Caco-2 (cell line): Measurements from ENCODE around the gene SMYD3. TPM values are rescaled to one million over a fixed set of nuclear protein-coding genes. Genes with fewer than 3 reads are reported as not detected.

Experiments used
- BruUV-seq: library from RNA; stranded (reverse); fragments of 400-500 nt; replicated peaks from 2 replicates; lab custom pipeline; 2021; lab: Mats Ljungman, UMichigan
- CTCF ChIA-PET: fragments of 300-600 bp; sonication (Branson Sonifier 250); formaldehyde crosslinking; loops from one replicate; lab custom pipeline; 2022; ENCODE audit warnings: antibody characterized with exemption; lab: Charles Lee
- POLR2A ChIA-PET: fragments of 300-600 bp; sonication (Branson Sonifier 250); formaldehyde crosslinking; loops from one replicate; lab custom pipeline; 2022; ENCODE audit warnings: antibody characterized with exemption; lab: Charles Lee
- DNase-seq, 2 experiments: peaks; one replicate each; pipeline versions ENCODE4 v3.0.0 to v3.0.0-alpha.2; 2020 to 2022
- H3K27me3 ChIP-seq: replicated peaks from 2 replicates; pipeline ENCODE4 v1.6.0; 2011; ENCODE audit warnings: low read length; ENCODE audit not compliant: control insufficient read depth, insufficient read depth
- H3K36me3 ChIP-seq: 2 replicates; pipeline ENCODE4 v1.5.1; 2011; ENCODE audit warnings: low read length; ENCODE audit not compliant: control insufficient read depth, insufficient read depth
- H3K4me1 ChIP-seq: fragments of 250-450 bp; sonication (Bioruptor Pico); 2 replicates; pipeline ENCODE4 v1.5.1; 2020; ENCODE audit warnings: mild to moderate bottlenecking
- H3K4me3 ChIP-seq: 2 replicates; pipeline ENCODE4 v1.5.1; 2011; ENCODE audit warnings: low read depth, mild to moderate bottlenecking, control low read depth, low read length
- H3K9me3 ChIP-seq: fragments of 250-450 bp; sonication (Bioruptor Pico); 2 replicates; pipeline ENCODE4 v1.5.1; 2020; ENCODE audit warnings: mild to moderate bottlenecking, moderate library complexity
- H3K27ac Mint-ChIP-seq: one replicate; pipeline ENCODE4 v1.8.0; 2022; ENCODE audit warnings: mixed read lengths; ENCODE audit not compliant: unreplicated experiment
- H3K27me3 Mint-ChIP-seq: one replicate; pipeline ENCODE4 v1.8.0; 2022; ENCODE audit warnings: mixed read lengths; ENCODE audit not compliant: insufficient read depth, unreplicated experiment
- H3K36me3 Mint-ChIP-seq: one replicate; pipeline ENCODE4 v1.8.0; 2022; ENCODE audit warnings: mild to moderate bottlenecking, mixed read lengths; ENCODE audit not compliant: insufficient read depth, unreplicated experiment
- H3K4me1 Mint-ChIP-seq: one replicate; pipeline ENCODE4 v1.8.0; 2022; ENCODE audit warnings: low read depth, mixed read lengths; ENCODE audit not compliant: unreplicated experiment
- H3K4me3 Mint-ChIP-seq: one replicate; pipeline ENCODE4 v1.8.0; 2022; ENCODE audit warnings: mild to moderate bottlenecking, moderate library complexity, mixed read lengths; ENCODE audit not compliant: unreplicated experiment
- H3K9me3 Mint-ChIP-seq: one replicate; pipeline ENCODE4 v1.8.0; 2022; ENCODE audit warnings: mixed read lengths; ENCODE audit not compliant: unreplicated experiment
- intact Hi-C: fragments of 100-400 bp; cut with micrococcal nuclease; formaldehyde crosslinking; loops from one replicate; pipeline ENCODE4 v1.10.0; 2022; ENCODE audit not compliant: unreplicated experiment
- total RNA-seq: library from RNA; stranded (reverse); gene quantifications from 2 replicates; pipeline ENCODE4 v1.2.3, GENCODE V29; 2022
- TF ChIP-seq, protein P1 (sequence below), 2 experiments: fragments of 200-600 bp in 1 of 2; IDR thresholded peaks; 1 replicate in 1 of 2; 2 replicates in 1 of 2; pipeline versions ENCODE4 v1.5.1 to v1.8.0; 2011 to 2022; ENCODE audit warnings: antibody characterized with exemption in 1 of 2, control low read depth in 1 of 2, inconsistent platforms in 1 of 2, low read depth in 1 of 2, low read length in 1 of 2, mild to moderate bottlenecking in 1 of 2, moderate library complexity in 1 of 2; ENCODE audit not compliant: insufficient read depth in 1 of 2, severe bottlenecking in 1 of 2, unreplicated experiment in 1 of 2

The SMYD3 gene
- total RNA-seq, 1 experiment from 2014 or later = 33.0 TPM

DNA sequence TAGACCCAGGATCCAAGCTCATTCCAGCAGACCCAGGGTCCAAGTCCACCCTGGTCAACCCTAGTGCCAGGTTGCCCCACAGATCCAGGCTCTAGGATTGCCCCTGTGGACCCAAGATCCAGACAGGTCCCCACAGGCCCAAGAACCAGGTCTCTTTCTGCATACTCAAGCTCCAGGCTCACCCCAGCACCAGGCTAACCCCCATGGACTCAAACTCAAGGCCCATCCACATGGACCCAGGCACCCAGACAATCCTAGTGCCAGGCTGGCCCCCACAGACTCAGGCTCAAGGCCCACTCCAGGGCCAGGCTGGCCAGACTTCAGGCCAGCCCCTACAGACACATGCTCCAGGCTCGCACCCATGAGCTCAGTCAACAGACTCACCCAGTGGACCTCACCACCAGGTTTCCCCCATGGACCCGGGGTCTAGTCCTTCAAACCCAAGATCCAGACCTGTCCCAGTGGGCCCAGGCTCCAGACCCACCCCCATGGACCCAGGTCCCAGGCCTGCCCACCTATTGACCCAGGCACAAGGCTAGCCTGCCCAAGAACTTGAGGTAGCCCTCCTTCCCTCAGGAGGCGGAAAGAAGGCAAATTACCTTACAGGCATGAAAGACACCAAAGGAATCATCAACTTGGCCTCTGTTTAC, 124.4 kb downstream of the SMYD3 start:
- BruUV-seq = no TSS peak
- DNase-seq = no peak
- Histone ChIP-seq H3K4me1 (no peaks in the 10 kb centered on the region), H3K36me3 (no peaks in the 10 kb centered on the region), H3K27me3 (no peaks in the 10 kb centered on the region), H3K4me3 (no peak overlapping the region), H3K9me3 (no peaks in the 10 kb centered on the region)
- Mint-ChIP-seq H3K36me3 (no peaks in the 10 kb centered on the region), H3K4me1 (no peaks in the 10 kb centered on the region), H3K4me3 (no peak overlapping the region), H3K27ac (no peak overlapping the region), H3K9me3 (no peaks in the 10 kb centered on the region), H3K27me3 (no peaks in the 10 kb centered on the region)
- intact Hi-C loops = no loop called here
- ChIA-PET POLR2A (no interaction called here), CTCF (no interaction called here)
- TF ChIP-seq, protein P1, sequence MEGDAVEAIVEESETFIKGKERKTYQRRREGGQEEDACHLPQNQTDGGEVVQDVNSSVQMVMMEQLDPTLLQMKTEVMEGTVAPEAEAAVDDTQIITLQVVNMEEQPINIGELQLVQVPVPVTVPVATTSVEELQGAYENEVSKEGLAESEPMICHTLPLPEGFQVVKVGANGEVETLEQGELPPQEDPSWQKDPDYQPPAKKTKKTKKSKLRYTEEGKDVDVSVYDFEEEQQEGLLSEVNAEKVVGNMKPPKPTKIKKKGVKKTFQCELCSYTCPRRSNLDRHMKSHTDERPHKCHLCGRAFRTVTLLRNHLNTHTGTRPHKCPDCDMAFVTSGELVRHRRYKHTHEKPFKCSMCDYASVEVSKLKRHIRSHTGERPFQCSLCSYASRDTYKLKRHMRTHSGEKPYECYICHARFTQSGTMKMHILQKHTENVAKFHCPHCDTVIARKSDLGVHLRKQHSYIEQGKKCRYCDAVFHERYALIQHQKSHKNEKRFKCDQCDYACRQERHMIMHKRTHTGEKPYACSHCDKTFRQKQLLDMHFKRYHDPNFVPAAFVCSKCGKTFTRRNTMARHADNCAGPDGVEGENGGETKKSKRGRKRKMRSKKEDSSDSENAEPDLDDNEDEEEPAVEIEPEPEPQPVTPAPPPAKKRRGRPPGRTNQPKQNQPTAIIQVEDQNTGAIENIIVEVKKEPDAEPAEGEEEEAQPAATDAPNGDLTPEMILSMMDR (IDR thresholded peaks at IDR 0.05; ENCODE audit: insufficient read depth in 1 of 2, low read depth in 1 of 2, low read length in 1 of 2, severe bottlenecking in 1 of 2, unreplicated experiment in 1 of 2) = no peak

DNA sequence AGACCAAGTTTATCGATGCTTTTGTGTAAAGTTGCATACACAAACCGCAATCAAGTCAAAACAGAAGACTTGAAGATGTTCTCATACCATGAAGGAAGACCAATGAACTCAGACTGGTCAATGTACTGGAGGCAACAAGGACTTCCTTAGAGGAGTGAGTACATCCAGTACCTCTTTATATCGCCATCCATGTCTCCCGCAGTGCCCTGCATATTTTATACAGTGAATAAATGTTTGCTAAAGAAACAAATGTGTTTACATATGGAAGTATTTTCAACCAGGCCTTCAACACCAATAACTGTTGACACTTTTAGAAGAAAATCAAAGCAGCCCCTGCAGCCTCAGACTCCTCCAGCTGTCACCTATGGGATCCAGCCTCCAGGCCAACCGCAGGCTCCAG, 125.6 kb downstream of the SMYD3 start:
- ChIA-PET POLR2A (no interaction called here), CTCF (no interaction called here)
- Histone ChIP-seq H3K27me3 (no peaks in the 10 kb centered on the region), H3K4me1 (no peaks in the 10 kb centered on the region), H3K9me3 (no peaks in the 10 kb centered on the region), H3K36me3 (no peaks in the 10 kb centered on the region), H3K4me3 (no peak overlapping the region)
- Mint-ChIP-seq H3K4me3 (no peak overlapping the region), H3K36me3 (no peaks in the 10 kb centered on the region), H3K4me1 (no peaks in the 10 kb centered on the region), H3K27me3 (no peaks in the 10 kb centered on the region), H3K27ac (no peak overlapping the region), H3K9me3 (no peaks in the 10 kb centered on the region)
- intact Hi-C loops = no loop called here
- BruUV-seq = no TSS peak
- TF ChIP-seq, protein P1 (IDR thresholded peaks at IDR 0.05; ENCODE audit: insufficient read depth in 1 of 2, low read depth in 1 of 2, low read length in 1 of 2, severe bottlenecking in 1 of 2, unreplicated experiment in 1 of 2) = no peak
- DNase-seq = no peak

DNA sequence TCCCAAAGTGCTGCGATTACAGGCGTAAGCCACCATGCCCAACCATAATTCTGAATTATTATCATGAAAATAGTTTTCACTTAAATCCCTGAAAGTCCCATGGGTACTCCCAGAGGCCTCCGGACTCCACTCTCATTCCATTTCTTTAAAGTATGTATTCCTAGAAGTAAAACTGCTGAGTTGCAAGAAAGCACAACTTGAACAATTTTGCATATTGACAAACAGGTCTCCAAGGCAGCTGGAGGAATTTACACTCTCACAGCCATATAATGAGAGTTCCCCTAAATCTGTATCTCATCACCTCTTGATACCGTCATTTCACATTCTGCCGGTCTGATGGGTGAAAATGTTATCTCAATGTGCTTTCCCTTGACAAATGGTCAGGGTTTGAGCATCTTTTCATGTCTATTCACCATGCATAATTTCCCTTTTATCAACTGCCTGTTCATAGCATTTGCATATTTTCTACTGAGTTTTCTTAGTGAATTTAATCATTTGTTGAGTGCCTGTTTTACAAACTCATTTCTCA, 129.4 kb downstream of the SMYD3 start:
- ChIA-PET CTCF (no interaction called here), POLR2A (no interaction called here)
- Mint-ChIP-seq H3K9me3 (no peaks in the 10 kb centered on the region), H3K27ac (no peak overlapping the region), H3K4me3 (no peak overlapping the region), H3K27me3 (no peaks in the 10 kb centered on the region), H3K36me3 (no peaks in the 10 kb centered on the region), H3K4me1 (no peaks in the 10 kb centered on the region)
- Histone ChIP-seq H3K36me3 (no peaks in the 10 kb centered on the region), H3K9me3 (no peaks in the 10 kb centered on the region), H3K4me1 (no peaks in the 10 kb centered on the region), H3K27me3 (no peaks in the 10 kb centered on the region), H3K4me3 (no peak overlapping the region)
- no TSS peak for BruUV-seq
- TF ChIP-seq, protein P1 (IDR thresholded peaks at IDR 0.05; ENCODE audit: insufficient read depth in 1 of 2, low read depth in 1 of 2, low read length in 1 of 2, severe bottlenecking in 1 of 2, unreplicated experiment in 1 of 2) = no peak
- intact Hi-C loops = no loop called here
- no peak for DNase-seq
